HL-60 (cell line): ENCODE measurements around the gene KIAA0825.

Experiments
- DNase-seq, 2 experiments: peaks; one replicate each; pipeline ENCODE4 v3.0.0-alpha.2; 2010 to 2020; ENCODE audit warnings: low read depth in 1 of 2, low spot score in 1 of 2
- H3K27ac ChIP-seq: fragments of 250-450 bp; sonication (Bioruptor Pico); replicated peaks from 2 replicates; pipeline ENCODE4 v1.5.1; 2020; ENCODE audit warnings: mild to moderate bottlenecking, moderate library complexity
- H3K27me3 ChIP-seq: fragments of 250-450 bp; sonication (Bioruptor Pico); 2 replicates; pipeline ENCODE4 v1.5.1; 2021; ENCODE audit warnings: mild to moderate bottlenecking, moderate library complexity; ENCODE audit not compliant: insufficient read depth, poor library complexity, severe bottlenecking
- H3K4me3 ChIP-seq: replicated peaks from 2 replicates; pipeline ENCODE4 v1.5.1; 2011; ENCODE audit warnings: mild to moderate bottlenecking, control low read depth, low read length; ENCODE audit not compliant: insufficient read depth
- CTCF ChIP-seq: IDR thresholded peaks from one replicate; pipeline ENCODE4 v1.5.1; 2011; ENCODE audit warnings: low read length, control low read depth, inconsistent platforms; ENCODE audit not compliant: insufficient read depth
- GABPA ChIP-seq: IDR thresholded peaks from 2 replicates; pipeline ENCODE4 v1.6.1; 2012; ENCODE audit warnings: low read depth
- POLR2AphosphoS5 ChIP-seq: IDR thresholded peaks from 2 replicates; pipeline ENCODE4 v1.6.1; 2012; ENCODE audit warnings: low read depth
- SPI1 ChIP-seq: IDR thresholded peaks from 2 replicates; pipeline ENCODE4 v1.6.1; 2012; ENCODE audit warnings: low read depth, mild to moderate bottlenecking, borderline replicate concordance
- TF ChIP-seq, protein P1 (sequence below): IDR thresholded peaks from 2 replicates; pipeline ENCODE4 v1.6.1; 2012; ENCODE audit warnings: low read depth; ENCODE audit not compliant: insufficient replicate concordance

Gene KIAA0825

DNA sequence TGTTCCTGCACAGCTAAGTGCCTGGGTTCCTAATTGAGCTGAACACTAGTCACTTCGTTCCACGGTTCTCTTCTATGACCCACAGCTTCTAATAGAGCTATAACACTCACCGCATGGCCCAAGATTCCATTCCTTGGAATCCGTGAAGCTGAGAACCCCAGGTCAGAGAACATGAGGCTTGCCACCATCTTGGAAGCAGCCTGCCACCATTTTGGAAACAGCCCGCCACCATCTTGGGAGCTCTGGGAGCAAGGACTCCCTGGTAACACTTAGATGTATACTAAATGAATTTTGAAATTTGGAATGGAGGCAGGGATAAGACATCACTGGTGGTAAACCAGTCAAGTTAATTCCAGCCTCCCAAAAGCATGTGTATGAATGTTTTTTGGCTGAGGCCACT, 60.4 kb downstream of the KIAA0825 start:
- TF ChIP-seq, protein P1, sequence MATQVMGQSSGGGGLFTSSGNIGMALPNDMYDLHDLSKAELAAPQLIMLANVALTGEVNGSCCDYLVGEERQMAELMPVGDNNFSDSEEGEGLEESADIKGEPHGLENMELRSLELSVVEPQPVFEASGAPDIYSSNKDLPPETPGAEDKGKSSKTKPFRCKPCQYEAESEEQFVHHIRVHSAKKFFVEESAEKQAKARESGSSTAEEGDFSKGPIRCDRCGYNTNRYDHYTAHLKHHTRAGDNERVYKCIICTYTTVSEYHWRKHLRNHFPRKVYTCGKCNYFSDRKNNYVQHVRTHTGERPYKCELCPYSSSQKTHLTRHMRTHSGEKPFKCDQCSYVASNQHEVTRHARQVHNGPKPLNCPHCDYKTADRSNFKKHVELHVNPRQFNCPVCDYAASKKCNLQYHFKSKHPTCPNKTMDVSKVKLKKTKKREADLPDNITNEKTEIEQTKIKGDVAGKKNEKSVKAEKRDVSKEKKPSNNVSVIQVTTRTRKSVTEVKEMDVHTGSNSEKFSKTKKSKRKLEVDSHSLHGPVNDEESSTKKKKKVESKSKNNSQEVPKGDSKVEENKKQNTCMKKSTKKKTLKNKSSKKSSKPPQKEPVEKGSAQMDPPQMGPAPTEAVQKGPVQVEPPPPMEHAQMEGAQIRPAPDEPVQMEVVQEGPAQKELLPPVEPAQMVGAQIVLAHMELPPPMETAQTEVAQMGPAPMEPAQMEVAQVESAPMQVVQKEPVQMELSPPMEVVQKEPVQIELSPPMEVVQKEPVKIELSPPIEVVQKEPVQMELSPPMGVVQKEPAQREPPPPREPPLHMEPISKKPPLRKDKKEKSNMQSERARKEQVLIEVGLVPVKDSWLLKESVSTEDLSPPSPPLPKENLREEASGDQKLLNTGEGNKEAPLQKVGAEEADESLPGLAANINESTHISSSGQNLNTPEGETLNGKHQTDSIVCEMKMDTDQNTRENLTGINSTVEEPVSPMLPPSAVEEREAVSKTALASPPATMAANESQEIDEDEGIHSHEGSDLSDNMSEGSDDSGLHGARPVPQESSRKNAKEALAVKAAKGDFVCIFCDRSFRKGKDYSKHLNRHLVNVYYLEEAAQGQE = no peak
- TF ChIP-seq POLR2AphosphoS5 (no peak), SPI1 (no peak), CTCF (no peak), GABPA (no peak)
- no peaks in the 10 kb centered on the region for H3K27me3 ChIP-seq
- no peak overlapping the region for H3K4me3 ChIP-seq
- no peak for DNase-seq
- H3K27ac ChIP-seq = no peak overlapping the region

GRCh38 chr5:94551858-94552257, 66.5 kb downstream of the KIAA0825 start:
- Histone ChIP-seq H3K27me3 (no peaks in the 10 kb centered on the region), H3K4me3 (no peak overlapping the region), H3K27ac (no peak overlapping the region)
- no peak for DNase-seq
- TF ChIP-seq SPI1 (no peak), CTCF (no peak), POLR2AphosphoS5 (no peak), GABPA (no peak)
- TF ChIP-seq, protein P1 = no peak

GRCh38 chr5:94545870-94546625, 72.4 kb downstream of the KIAA0825 start:
- no peak overlapping the region for H3K4me3 ChIP-seq
- peak in 1 of 2 experiments; percentile 81 for DNase-seq

More at GRCh38 chr5:94545870-94546625, 72.4 kb downstream of the KIAA0825 start:
- Histone ChIP-seq H3K27me3 (no peaks in the 10 kb centered on the region), H3K27ac (peak overlapping the region; percentile 64)
- peak; percentile 65 for TF ChIP-seq POLR2AphosphoS5
- TF ChIP-seq, protein P1 = no peak
